CD4-positive, alpha-beta T cell treated with Interferon alpha-2 for 1 hour (primary cell): ENCODE results near the gene BMPER.
A peak's percentile ranks its signal among the peaks of the same experiment; 100 is the strongest.

Source experiments
- DNase-seq, 2 donors: peaks; one replicate each; pipeline ENCODE4 v3.0.0-alpha.2; 2020 to 2022

Gene BMPER

GRCh38 chr7:33923440-33924229 is 18.3 kb downstream of the BMPER start:
- DNase-seq, result no peak

DNA sequence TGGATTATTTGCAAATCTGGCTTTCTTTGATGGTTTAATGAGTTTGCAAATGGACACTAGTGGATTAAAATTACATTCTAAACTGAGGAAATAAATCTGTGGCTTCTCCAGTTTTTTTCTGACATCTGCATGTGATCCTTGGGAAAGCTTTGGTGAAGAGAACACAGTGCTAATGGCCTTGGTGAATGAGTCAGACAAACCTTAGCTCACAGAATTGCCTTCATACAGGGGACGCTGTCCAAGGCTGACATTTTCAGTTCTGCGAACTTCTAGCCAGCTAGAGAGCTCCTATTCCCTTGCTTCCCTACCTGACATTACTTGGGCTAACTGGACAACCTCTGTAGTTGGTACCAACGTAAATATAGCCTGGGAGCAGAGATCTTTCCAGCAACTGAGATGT is 21.2 kb downstream of the BMPER start:
- no peak for DNase-seq

- no peak for DNase-seq
These were observed 23.6 kb downstream of the BMPER start for GRCh38 chr7:33928986-33929385.

DNA sequence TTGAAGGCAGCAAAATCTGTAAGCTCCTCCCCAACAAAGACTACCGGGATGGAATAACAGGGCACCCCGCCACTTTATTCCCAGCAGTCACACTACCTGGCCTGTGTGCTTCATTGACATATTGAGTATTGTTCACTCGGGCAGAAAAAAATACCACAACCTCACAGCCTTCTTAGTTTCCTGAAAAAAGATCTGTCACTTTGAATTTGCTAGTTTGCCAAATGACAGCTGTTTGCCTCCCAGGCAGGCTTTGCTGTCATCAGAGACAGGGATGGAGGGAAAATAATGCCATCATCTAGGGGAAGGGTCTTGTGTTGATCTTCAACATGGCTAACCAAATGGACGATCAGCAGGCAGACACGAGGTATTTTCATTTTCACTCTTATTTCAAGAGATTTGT is 26.9 kb downstream of the BMPER start:
- DNase-seq, result no peak

DNA sequence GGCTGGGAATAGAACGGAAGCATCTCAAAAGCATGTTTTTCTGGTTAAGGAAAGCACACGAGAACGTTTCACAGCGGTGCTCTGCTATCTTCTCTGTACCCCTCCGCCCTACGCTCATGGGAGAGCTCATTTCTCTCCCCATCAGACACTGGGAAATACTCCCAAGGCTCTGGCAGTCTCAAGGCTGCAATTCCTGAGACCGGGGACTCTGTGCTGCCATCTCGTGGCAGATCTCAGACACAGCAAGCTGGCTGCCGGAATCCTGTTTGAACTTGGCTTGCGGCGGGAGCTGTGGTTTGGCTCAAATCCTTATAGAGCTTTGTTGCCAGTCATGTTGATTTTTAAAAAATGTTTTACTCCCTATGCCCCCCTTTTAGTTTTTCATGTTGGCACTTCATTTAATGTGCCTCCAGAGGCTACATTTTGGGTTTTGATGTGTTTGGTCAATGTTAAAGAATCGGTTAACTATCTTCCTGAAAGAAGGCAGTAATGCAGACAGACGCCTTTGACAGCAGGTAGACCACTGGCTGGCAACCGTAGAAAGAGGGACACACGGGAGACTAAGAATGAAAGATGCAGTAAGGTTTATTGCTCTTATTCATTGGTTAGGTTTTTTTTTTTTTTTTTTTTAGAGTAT is 27.6 kb downstream of the BMPER start:
- peak; percentile 43 to 61 for DNase-seq

DNA sequence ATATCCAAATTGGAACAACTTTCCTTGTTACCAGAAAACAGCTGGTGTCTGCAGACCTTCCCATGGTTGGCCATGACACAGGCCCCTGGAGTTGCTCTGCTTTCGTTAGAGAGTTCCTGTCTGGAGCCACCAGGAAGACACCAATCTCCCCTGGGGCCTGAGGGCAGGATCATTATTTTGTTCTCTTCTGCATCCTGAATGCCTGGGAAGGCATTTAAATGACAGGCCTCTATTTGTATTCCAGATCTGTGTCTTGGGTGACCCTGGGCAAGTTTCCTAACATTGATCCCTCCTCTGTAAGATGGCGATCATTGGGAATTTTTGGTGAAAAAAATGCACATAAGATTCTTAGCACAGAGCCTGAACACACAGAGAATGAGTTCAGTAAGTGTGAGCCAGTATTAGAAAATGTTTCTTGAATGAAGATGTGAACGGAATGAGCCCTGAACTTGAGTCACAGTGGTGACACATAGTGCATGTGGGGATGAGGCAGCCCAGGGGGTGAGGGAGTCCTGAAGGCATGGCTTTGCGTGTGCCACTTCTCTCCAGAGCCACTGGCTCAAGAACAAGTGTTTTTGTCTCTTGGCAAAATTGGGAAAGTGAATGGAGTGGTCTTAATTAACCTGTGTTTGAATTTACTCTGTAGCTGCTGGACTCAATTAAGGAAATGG is 28.4 kb downstream of the BMPER start:
- DNase-seq, result no peak

- DNase-seq, result no peak
These were observed 29.1 kb downstream of the BMPER start for GRCh38 chr7:33934391-33934790.

GRCh38 chr7:33936503-33936902 is 31.2 kb downstream of the BMPER start:
- DNase-seq, result no peak

GRCh38 chr7:33937871-33938270 is 32.5 kb downstream of the BMPER start:
- DNase-seq, result no peak

DNA sequence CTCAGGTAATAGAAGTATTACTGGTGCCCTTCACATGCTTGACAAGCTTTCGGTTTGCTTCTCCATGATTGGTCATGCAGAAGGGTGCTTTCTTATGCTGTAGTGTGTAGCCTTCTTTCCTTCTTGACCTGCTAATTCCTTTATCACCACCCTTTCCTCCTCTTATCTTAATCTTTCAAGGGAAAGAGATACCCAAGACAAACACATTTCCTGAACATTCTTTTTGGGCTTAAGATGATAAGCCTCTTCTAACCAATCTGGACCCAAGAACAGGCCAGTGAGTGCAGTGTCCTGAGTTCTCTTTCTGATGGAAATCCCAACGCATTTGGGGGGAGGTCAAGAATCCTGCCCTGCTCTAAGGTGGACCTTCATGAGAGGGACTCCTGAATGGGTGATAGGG is 33.8 kb downstream of the BMPER start:
- DNase-seq, result no peak

DNA sequence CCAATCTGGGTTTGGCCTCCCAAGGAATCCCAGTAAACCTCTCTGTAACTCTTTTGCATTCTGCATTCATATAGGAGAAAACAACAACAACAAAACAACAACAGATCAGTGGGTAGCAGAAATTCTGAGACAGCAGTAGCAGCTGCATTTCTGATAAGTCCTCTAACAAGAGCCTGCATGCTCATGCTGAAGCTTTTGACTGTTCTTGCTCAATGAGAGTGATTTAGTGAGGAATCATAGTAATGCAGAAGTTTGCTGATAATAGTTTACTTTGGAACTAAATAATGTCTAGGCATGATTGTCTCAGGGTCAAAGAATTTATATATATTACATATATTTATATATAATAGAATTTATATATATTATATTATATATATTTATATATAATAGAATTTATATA is 35.2 kb downstream of the BMPER start:
- no peak for DNase-seq

GRCh38 chr7:33941418-33941817 is 36.1 kb downstream of the BMPER start:
- DNase-seq, result no peak

- DNase-seq, result no peak
These were observed 40.9 kb downstream of the BMPER start for GRCh38 chr7:33946094-33946699.

DNA sequence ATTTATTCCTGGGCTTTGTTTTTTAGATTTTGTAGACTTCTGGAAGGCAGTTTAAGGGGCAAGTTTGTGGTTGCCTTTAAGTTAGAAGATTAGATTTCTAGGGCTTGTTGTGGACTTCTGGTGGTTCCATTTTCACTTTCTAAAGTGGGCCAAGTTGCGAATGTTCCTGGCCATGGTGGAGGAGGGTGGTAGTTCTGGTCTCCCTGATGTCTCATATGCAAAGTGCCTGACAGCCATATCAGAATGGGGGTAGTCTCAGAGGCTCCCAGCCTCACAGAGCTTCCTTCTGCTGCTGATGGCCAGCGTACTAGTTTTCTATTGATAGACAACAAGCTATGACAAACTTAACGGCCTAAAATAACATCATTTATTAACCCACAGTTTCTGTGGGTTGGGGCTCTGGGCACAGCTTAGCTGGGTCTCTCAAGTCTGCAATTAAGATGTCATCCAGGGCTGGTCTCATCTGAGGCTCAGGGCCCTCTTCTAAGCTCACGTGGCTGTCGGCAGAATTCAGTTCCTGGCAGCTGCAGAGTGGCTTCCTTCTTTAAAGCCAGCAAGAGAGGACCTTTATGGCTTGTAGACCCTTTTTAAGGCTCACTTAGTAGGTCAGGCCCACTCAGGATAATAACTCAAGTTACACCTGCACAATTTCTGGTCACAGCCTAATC is 44.8 kb downstream of the BMPER start:
- no peak for DNase-seq

DNA sequence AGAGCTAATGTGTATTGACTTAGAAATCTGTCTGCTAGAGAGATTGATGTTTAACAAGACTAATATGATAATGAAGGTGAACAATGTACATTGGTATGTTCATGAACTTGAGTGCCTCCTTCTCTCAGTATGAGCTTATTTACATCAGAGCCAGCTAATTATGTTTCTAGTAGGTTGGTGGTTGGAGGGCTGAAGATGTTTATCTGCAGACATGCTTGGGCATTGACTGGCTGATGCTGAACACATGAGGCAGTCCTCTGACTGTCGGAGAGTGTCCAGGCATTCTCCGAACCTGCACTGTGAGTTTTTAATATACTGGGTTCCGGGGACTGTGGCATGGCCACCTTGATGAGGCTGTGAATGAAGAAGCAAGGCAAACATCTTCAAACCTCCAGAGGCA is 47.5 kb downstream of the BMPER start:
- DNase-seq, result no peak

DNA sequence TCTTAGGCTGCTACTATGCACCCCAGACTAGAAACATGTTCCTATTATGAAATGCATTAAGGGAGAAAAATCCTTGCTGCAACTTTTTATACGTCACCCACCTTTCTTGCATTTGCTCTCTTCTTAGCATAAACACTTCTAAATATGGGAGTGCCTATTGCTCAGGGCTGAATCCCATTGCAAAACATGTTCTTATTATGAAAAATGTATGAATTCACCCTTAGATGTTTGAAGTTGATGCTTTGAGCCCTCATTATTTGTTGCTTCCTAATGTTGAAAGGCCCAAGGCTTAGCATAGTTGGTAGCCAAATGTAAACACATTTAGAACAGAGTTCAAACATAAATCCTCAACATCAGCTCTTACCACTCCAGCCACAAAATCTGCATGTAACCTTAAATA is 52.8 kb downstream of the BMPER start:
- no peak for DNase-seq

GRCh38 chr7:33959676-33960075 is 54.3 kb downstream of the BMPER start:
- DNase-seq, result no peak

- no peak for DNase-seq
These were observed 56.6 kb downstream of the BMPER start for GRCh38 chr7:33961948-33962347.

GRCh38 chr7:33964417-33965182 is 59.3 kb downstream of the BMPER start:
- DNase-seq, result no peak

DNA sequence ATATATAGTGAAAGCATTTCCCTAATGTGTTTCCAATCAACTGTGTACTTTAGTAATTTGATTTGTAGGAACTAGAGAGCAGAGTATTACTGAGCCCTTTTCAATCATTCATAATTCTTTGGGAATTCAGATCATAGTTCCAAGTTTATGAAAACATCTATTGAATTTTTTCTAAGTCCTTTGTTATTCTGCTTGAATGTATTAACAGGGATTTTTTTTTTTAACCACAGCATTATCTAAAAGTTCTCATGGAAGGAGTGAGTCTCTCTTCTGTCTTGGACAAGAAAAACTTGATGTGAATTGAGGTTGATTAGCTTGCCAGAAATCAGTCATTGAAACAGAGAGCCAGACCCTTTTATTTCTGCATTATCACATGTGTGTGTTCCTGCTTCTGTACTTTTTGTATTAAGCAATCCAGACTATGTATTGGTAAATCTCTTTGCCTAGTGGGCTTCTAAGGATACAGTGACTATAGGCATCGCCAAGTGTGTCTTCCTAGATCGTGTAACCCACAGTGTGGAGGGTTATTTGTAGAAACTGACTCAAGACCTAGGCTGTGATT is 59.9 kb downstream of the BMPER start:
- no peak for DNase-seq

- DNase-seq, result no peak
These were observed 63.3 kb downstream of the BMPER start for GRCh38 chr7:33968591-33968990.

DNA sequence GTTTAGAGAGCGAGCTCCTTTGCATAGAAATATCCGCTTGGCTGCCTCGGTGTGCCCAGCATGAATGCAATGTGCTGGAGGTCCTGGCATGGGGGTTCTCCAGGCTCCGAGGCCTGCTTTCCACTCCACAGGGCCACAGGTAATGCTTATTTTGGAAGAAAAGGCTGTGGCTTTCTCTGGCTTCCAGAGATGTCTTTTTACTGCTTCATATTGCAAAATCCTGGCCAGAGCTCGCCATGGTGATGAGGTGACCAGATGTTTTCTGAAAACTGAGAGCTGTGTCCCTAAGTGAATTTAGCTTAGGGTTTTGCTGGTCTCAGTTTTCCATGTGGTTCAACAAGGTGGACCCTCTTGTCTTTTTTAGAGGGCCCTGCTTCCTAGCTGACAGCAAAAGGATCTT is 65.2 kb downstream of the BMPER start:
- no peak for DNase-seq
